Keratinocyte (primary cell): ENCODE measurements around the gene MFSD6. TPM values are rescaled to one million over a fixed set of nuclear protein-coding genes. Genes with fewer than 3 reads are reported as not detected.

Experiments used
- DNase-seq: peaks from one replicate; pipeline ENCODE4 v3.0.0-alpha.2; 2011; ENCODE audit warnings: low read depth, missing footprints, low spot score
- FAIRE-seq: peaks from 2 replicates; lab custom pipeline; 2011; peaks lifted over from hg19 to GRCh38; lab: Jason Lieb, UNC
- H2AFZ ChIP-seq: 2 replicates; pipeline ENCODE4 v1.6.0; 2012; ENCODE audit warnings: low read length, control low read depth, inconsistent platforms; ENCODE audit not compliant: control insufficient read depth
- H3K27ac ChIP-seq: 2 replicates; pipeline ENCODE4 v1.5.1; 2011; ENCODE audit warnings: low read length; ENCODE audit not compliant: control insufficient read depth, insufficient read depth
- H3K27me3 ChIP-seq: 3 replicates; pipeline ENCODE4 v1.6.0; 2011; ENCODE audit warnings: low read length; ENCODE audit not compliant: control insufficient read depth, insufficient read depth; ENCODE audit errors: extremely low read depth
- H3K36me3 ChIP-seq, 2 experiments: 2 replicates in 1 of 2; 3 replicates in 1 of 2; pipeline ENCODE4 v1.5.1; 2011; ENCODE audit warnings: low read length in 2 of 2, mild to moderate bottlenecking in 1 of 2; ENCODE audit not compliant: control insufficient read depth in 2 of 2, insufficient read depth in 2 of 2; ENCODE audit errors: extremely low read depth in 1 of 2
- H3K4me1 ChIP-seq: 3 replicates; pipeline ENCODE4 v1.5.1; 2011; ENCODE audit warnings: low read length; ENCODE audit not compliant: control insufficient read depth, insufficient read depth; ENCODE audit errors: extremely low read depth
- H3K4me2 ChIP-seq: 3 replicates; pipeline ENCODE4 v1.6.0; 2011; ENCODE audit warnings: low read depth, low read length; ENCODE audit not compliant: control insufficient read depth, insufficient read depth; ENCODE audit errors: extremely low read depth
- H3K4me3 ChIP-seq, 3 experiments: fragments of 200-600 bp in 1 of 3; sonication (generic) in 1 of 3; 2 replicates in 2 of 3; 3 replicates in 1 of 3; pipeline ENCODE4 v1.5.1; 2011 to 2016; ENCODE audit warnings: low read length in 3 of 3, mild to moderate bottlenecking in 3 of 3, control low read depth in 2 of 3, inconsistent platforms in 1 of 3, low read depth in 1 of 3, mixed read lengths in 1 of 3, mixed run types in 1 of 3, moderate library complexity in 1 of 3; ENCODE audit not compliant: control insufficient read depth in 2 of 3, insufficient read depth in 2 of 3; ENCODE audit errors: extremely low read depth in 1 of 3
- H3K79me2 ChIP-seq: 2 replicates; pipeline ENCODE4 v1.6.0; 2012; ENCODE audit warnings: low read length; ENCODE audit not compliant: control insufficient read depth, insufficient read depth
- H3K9ac ChIP-seq: 3 replicates; pipeline ENCODE4 v1.6.0; 2011; ENCODE audit warnings: low read length; ENCODE audit not compliant: control insufficient read depth, insufficient read depth; ENCODE audit errors: extremely low read depth
- H3K9me1 ChIP-seq: 3 replicates; pipeline ENCODE4 v1.6.0; 2011; ENCODE audit warnings: low read length; ENCODE audit not compliant: control insufficient read depth, insufficient read depth; ENCODE audit errors: extremely low read depth
- H3K9me3 ChIP-seq: 2 replicates; pipeline ENCODE4 v1.5.1; 2012; ENCODE audit warnings: low read depth, low read length; ENCODE audit not compliant: control insufficient read depth
- H4K20me1 ChIP-seq: 3 replicates; pipeline ENCODE4 v1.6.0; 2011; ENCODE audit warnings: low read length; ENCODE audit not compliant: control insufficient read depth, insufficient read depth; ENCODE audit errors: extremely low read depth
- CTCF ChIP-seq, 3 experiments: IDR thresholded peaks in 1 of 3; conservative IDR thresholded peaks in 1 of 3; optimal IDR thresholded peaks in 1 of 3; 2 replicates in 2 of 3; 3 replicates in 1 of 3; pipeline versions ENCODE3 to v1.5.1; 2011; ENCODE audit warnings: low read length in 3 of 3, mild to moderate bottlenecking in 3 of 3, moderate library complexity in 2 of 3, control low read depth in 1 of 3, inconsistent platforms in 1 of 3; ENCODE audit not compliant: insufficient read depth in 2 of 3; ENCODE audit errors: extremely low read depth in 1 of 3
- EZH2 ChIP-seq: IDR thresholded peaks from one replicate; pipeline ENCODE4 v1.6.1; 2012; ENCODE audit warnings: inconsistent platforms, mild to moderate bottlenecking, low read length, moderate library complexity
- dilution Hi-C: fragments of 300-500 bp; cut with MboI; formaldehyde crosslinking; loops from one replicate; pipeline ENCODE4 v1.7.0; 2020; ENCODE audit warnings: low sequenced_read_pairs; ENCODE audit not compliant: extremely low pct_ligation_motif_present
- polyA plus RNA-seq, 5 experiments: library from polyadenylated mRNA; depleted of rRNA in 3 of 5; stranded (reverse) in 3 of 5; stranded (forward) in 1 of 5; unstranded in 1 of 5; fragments of >200 nt; gene quantifications; 1 replicate in 1 of 5; 2 replicates in 3 of 5; 3 replicates in 1 of 5; pipeline versions ENCODE4 v1.2.1 to v1.2.3, GENCODE V29; 2011 to 2012; ENCODE audit warnings: missing spikeins in 2 of 5, low read depth in 1 of 5, low replicate concordance in 1 of 5

MFSD6 gene
- polyA plus RNA-seq, 1 donor (not counting 4 experiments of a cell fraction or from before 2014, with no cell fraction given) = 11.0 TPM

- FAIRE-seq (no peak), DNase-seq (no peak)
- H3K36me3 ChIP-seq = no peaks in the 10 kb centered on the region
- no peak overlapping the region for H2AFZ ChIP-seq
- no peaks in the 10 kb centered on the region for H3K9me3 ChIP-seq
- dilution Hi-C loops = no loop called here
- H3K4me3 ChIP-seq = no peak overlapping the region
- no peaks in the 10 kb centered on the region for H3K27me3 ChIP-seq
- H3K27ac ChIP-seq = no peak overlapping the region
- H3K4me2 ChIP-seq = no peak overlapping the region
- no peak overlapping the region for H3K9ac ChIP-seq
- TF ChIP-seq CTCF (optimal IDR thresholded peaks at IDR 0.05 in 1 of 3, IDR thresholded peaks at IDR 0.05 in 1 of 3, conservative IDR thresholded peaks at IDR 0.05 in 1 of 3; ENCODE audit: extremely low read depth in 1 of 3, insufficient read depth in 2 of 3, low read length in 3 of 3) (no peak), EZH2 (no peak)
- no peaks in the 10 kb centered on the region for H4K20me1 ChIP-seq
- no peaks in the 10 kb centered on the region for H3K9me1 ChIP-seq
- no peaks in the 10 kb centered on the region for H3K4me1 ChIP-seq
- no peaks in the 10 kb centered on the region for H3K79me2 ChIP-seq
These were observed 29.3 kb upstream of the MFSD6 start for GRCh38 chr2:190378880-190379237.

DNA sequence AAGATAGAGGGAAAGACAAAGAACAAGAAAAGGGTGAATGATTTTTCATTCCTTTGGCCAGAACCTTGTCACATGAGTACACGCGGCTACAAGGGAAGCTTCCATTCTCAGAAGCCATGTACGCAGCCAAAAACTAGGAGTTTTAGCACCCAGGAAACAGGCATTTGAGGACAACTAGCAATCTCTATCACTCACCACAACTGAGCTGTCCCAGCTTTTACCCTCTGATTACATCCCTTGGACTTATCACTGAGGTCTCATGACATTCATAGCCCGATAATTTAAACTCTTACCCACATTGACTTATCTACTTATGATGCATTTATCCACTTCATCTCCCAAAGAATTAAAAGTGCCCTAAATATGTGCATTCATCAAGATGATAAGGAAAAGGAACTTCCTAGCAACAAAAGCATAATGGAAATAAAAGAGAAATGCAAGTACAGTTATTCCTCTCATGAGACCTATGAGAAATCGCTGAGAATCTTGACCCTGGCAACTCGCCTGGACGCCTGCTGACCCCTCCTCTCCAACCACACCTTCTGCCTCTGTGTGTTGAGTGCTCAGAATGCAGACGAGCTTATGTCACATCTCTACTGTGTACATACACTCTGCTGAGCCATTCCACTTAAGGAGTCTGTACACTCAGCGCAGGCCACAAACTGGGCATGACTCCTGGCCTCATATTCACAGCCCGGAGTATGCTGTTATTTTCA, 28.7 kb upstream of the MFSD6 start:
- no peak overlapping the region for H3K27ac ChIP-seq
- FAIRE-seq = no peak
- H3K4me2 ChIP-seq = no peak overlapping the region
- no peaks in the 10 kb centered on the region for H3K9me1 ChIP-seq
- dilution Hi-C loops = no loop called here
- H3K27me3 ChIP-seq = no peaks in the 10 kb centered on the region
- no peaks in the 10 kb centered on the region for H3K4me1 ChIP-seq
- no peak overlapping the region for H3K4me3 ChIP-seq
- no peaks in the 10 kb centered on the region for H3K79me2 ChIP-seq
- H3K9me3 ChIP-seq = no peaks in the 10 kb centered on the region
- no peak for DNase-seq
- H4K20me1 ChIP-seq = no peaks in the 10 kb centered on the region
- TF ChIP-seq CTCF (optimal IDR thresholded peaks at IDR 0.05 in 1 of 3, IDR thresholded peaks at IDR 0.05 in 1 of 3, conservative IDR thresholded peaks at IDR 0.05 in 1 of 3; ENCODE audit: extremely low read depth in 1 of 3, insufficient read depth in 2 of 3, low read length in 3 of 3) = no peak
- TF ChIP-seq EZH2 = no peak
- no peaks in the 10 kb centered on the region for H3K36me3 ChIP-seq
- no peak overlapping the region for H3K9ac ChIP-seq
- no peak overlapping the region for H2AFZ ChIP-seq
